ENCODE data around the gene LUZP1.

Gene LUZP1

GRCh38 chr1:23122023-23122748 lies 46.5 kb downstream of the LUZP1 start:
- Histone ChIP-seq H3K27me3 (ENCODE audit: insufficient read depth, low read depth, severe bottlenecking) (no peaks in the 10 kb centered on the region), H3K27ac (no peak overlapping the region), H3K36me3 (no peaks in the 10 kb centered on the region), H3K4me3 (ENCODE audit: low read depth, low read length) (no peak overlapping the region), H3K9me3 (ENCODE audit: severe bottlenecking) (no peaks in the 10 kb centered on the region)
- DNase-seq = peak; percentile 44
- no peak for TF ChIP-seq CTCF (IDR thresholded peaks at IDR 0.05; ENCODE audit: low read depth, low read length)

- H3K9me3 ChIP-seq (ENCODE audit: severe bottlenecking) = no peaks in the 10 kb centered on the region
- no peak overlapping the region for H3K27ac ChIP-seq
- no peaks in the 10 kb centered on the region for H3K27me3 ChIP-seq (ENCODE audit: insufficient read depth, low read depth, severe bottlenecking)
- no peak overlapping the region for H3K4me3 ChIP-seq (ENCODE audit: low read depth, low read length)
- no peak for DNase-seq
- TF ChIP-seq CTCF (IDR thresholded peaks at IDR 0.05; ENCODE audit: low read depth, low read length) = no peak
- no peaks in the 10 kb centered on the region for H3K36me3 ChIP-seq
Observed at GRCh38 chr1:23120383-23120782, 48.3 kb downstream of the LUZP1 start.

GRCh38 chr1:23118957-23119792 lies 49.5 kb downstream of the LUZP1 start:
- no peak for DNase-seq

GRCh38 chr1:23118407-23118806 lies 50.2 kb downstream of the LUZP1 start:
- TF ChIP-seq CTCF (IDR thresholded peaks at IDR 0.05; ENCODE audit: low read depth, low read length) = no peak
- no peaks in the 10 kb centered on the region for H3K36me3 ChIP-seq
- H3K27me3 ChIP-seq (ENCODE audit: insufficient read depth, low read depth, severe bottlenecking) = no peaks in the 10 kb centered on the region
- no peaks in the 10 kb centered on the region for H3K9me3 ChIP-seq (ENCODE audit: severe bottlenecking)
- no peak overlapping the region for H3K4me3 ChIP-seq (ENCODE audit: low read depth, low read length)
- H3K27ac ChIP-seq = no peak overlapping the region
- no peak for DNase-seq

More at GRCh38 chr1:23118957-23119792, 49.5 kb downstream of the LUZP1 start:
- H3K36me3 ChIP-seq = no peaks in the 10 kb centered on the region
- no peaks in the 10 kb centered on the region for H3K27me3 ChIP-seq (ENCODE audit: insufficient read depth, low read depth, severe bottlenecking)
- no peaks in the 10 kb centered on the region for H3K9me3 ChIP-seq (ENCODE audit: severe bottlenecking)
- no peak for TF ChIP-seq CTCF (IDR thresholded peaks at IDR 0.05; ENCODE audit: low read depth, low read length)
- no peak overlapping the region for H3K27ac ChIP-seq
- H3K4me3 ChIP-seq (ENCODE audit: low read depth, low read length) = no peak overlapping the region

- DNase-seq = no peak
- no peaks in the 10 kb centered on the region for H3K36me3 ChIP-seq
- no peak for TF ChIP-seq CTCF (IDR thresholded peaks at IDR 0.05; ENCODE audit: low read depth, low read length)
- no peaks in the 10 kb centered on the region for H3K27me3 ChIP-seq (ENCODE audit: insufficient read depth, low read depth, severe bottlenecking)
- no peak overlapping the region for H3K27ac ChIP-seq
- H3K4me3 ChIP-seq (ENCODE audit: low read depth, low read length) = no peak overlapping the region
- no peaks in the 10 kb centered on the region for H3K9me3 ChIP-seq (ENCODE audit: severe bottlenecking)
Observed at GRCh38 chr1:23116921-23117699, 51.5 kb downstream of the LUZP1 start.

Data from WERI-Rb-1 (cell line).